Measurements from ENCODE around the gene CCBE1. TPM values are rescaled to one million over a fixed set of nuclear protein-coding genes. Genes with fewer than 3 reads are reported as not detected.

Gene CCBE1
- total RNA-seq, 2 donors from 2014 or later, result 1.00 to 2.9 TPM

DNA sequence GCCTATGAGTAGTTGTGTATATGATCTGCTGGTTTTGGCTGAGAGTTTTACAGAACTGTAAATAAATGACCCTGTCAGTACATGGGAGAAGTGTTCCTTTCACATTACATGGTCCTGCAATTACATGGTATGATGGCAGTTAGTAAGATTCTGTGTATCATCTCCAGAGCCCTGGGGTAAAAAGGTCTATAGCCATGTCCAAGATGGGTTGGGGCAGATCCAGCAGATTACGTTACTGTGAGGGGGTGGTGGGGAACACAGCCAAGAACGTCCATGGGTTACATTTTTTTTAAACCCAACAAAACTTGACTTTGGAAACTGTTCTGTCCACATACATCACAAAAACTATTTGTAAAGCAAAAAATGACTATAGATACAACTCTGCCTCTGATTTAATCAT is 274.0 kb downstream of the CCBE1 start:
- peaks cover 6% of the 10 kb centered on the region for H3K27me3 Mint-ChIP-seq (ENCODE audit: insufficient read depth)
- H3K27ac Mint-ChIP-seq, result no peak overlapping the region
- no peak for DNase-seq
- Histone ChIP-seq H3K27ac (ENCODE audit: low read depth, low read length) (no peak overlapping the region), H3K27me3 (ENCODE audit: control insufficient read depth, insufficient read depth, low read length, poor library complexity, severe bottlenecking) (no peaks in the 10 kb centered on the region), H3K9ac (ENCODE audit: extremely low read depth, low read length, poor library complexity, severe bottlenecking) (no peak overlapping the region), H3K4me3 (ENCODE audit: low read length) (peak overlapping the region; percentile 22), H3K36me3 (ENCODE audit: control insufficient read depth, insufficient read depth, low read length) (no peaks in the 10 kb centered on the region), H3K9me3 (ENCODE audit: control insufficient read depth, low read length) (no peaks in the 10 kb centered on the region), H3K4me1 (ENCODE audit: control insufficient read depth, insufficient read depth, low read length) (peaks cover 4% of the 10 kb centered on the region)
- TF ChIP-seq, protein P1, sequence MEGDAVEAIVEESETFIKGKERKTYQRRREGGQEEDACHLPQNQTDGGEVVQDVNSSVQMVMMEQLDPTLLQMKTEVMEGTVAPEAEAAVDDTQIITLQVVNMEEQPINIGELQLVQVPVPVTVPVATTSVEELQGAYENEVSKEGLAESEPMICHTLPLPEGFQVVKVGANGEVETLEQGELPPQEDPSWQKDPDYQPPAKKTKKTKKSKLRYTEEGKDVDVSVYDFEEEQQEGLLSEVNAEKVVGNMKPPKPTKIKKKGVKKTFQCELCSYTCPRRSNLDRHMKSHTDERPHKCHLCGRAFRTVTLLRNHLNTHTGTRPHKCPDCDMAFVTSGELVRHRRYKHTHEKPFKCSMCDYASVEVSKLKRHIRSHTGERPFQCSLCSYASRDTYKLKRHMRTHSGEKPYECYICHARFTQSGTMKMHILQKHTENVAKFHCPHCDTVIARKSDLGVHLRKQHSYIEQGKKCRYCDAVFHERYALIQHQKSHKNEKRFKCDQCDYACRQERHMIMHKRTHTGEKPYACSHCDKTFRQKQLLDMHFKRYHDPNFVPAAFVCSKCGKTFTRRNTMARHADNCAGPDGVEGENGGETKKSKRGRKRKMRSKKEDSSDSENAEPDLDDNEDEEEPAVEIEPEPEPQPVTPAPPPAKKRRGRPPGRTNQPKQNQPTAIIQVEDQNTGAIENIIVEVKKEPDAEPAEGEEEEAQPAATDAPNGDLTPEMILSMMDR (conservative IDR thresholded peaks at IDR 0.05), result no peak
- 88 to 90% methylated on average over 2 of the region's 2 CpGs for WGBS, 2 experiments (ENCODE audit: insufficient coverage in 1 of 2, insufficient read length in 1 of 2)
- no peaks in the 10 kb centered on the region for H3K36me3 Mint-ChIP-seq (ENCODE audit: low read depth)
- H3K4me1 Mint-ChIP-seq, result peaks cover 40% of the 10 kb centered on the region
- no peaks in the 10 kb centered on the region for H3K9me3 Mint-ChIP-seq
- no peak overlapping the region for H3K4me3 Mint-ChIP-seq

DNA sequence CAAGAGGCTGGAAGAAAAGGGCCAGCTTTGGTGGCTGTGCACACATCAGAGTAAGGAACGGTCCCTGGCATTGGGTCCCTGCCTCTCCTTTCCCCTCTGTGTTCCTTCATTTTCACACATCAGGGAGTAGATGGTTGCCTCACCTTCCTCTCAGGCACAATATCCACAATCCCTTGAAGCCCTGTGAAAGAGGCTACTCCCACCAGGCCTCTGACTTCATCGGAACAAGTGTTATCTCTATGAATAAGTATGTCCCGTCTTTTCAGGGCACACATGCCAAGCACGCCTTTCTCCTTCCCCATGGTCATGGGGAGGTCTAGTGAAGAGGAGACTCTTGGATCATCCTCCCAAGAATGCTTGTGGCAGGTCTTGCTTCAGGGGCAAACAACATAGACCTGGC is 277.0 kb downstream of the CCBE1 start:
- no peaks in the 10 kb centered on the region for H3K9me3 Mint-ChIP-seq
- Histone ChIP-seq H3K9ac (ENCODE audit: extremely low read depth, low read length, poor library complexity, severe bottlenecking) (no peak overlapping the region), H3K4me3 (ENCODE audit: low read length) (no peak overlapping the region), H3K9me3 (ENCODE audit: control insufficient read depth, low read length) (no peaks in the 10 kb centered on the region), H3K36me3 (ENCODE audit: control insufficient read depth, insufficient read depth, low read length) (no peaks in the 10 kb centered on the region), H3K27me3 (ENCODE audit: control insufficient read depth, insufficient read depth, low read length, poor library complexity, severe bottlenecking) (no peaks in the 10 kb centered on the region), H3K4me1 (ENCODE audit: control insufficient read depth, insufficient read depth, low read length) (peaks cover 9% of the 10 kb centered on the region), H3K27ac (ENCODE audit: low read depth, low read length) (no peak overlapping the region)
- no peak overlapping the region for H3K27ac Mint-ChIP-seq
- H3K27me3 Mint-ChIP-seq (ENCODE audit: insufficient read depth), result peaks cover 3% of the 10 kb centered on the region
- no peaks in the 10 kb centered on the region for H3K36me3 Mint-ChIP-seq (ENCODE audit: low read depth)
- DNase-seq, result no peak
- H3K4me1 Mint-ChIP-seq, result peaks cover 64% of the 10 kb centered on the region
- 80 to 89% methylated on average over 1 to 4 of the region's 4 CpGs for WGBS, 2 experiments (ENCODE audit: insufficient coverage in 1 of 2, insufficient read length in 1 of 2)
- H3K4me3 Mint-ChIP-seq, result no peak overlapping the region
- TF ChIP-seq, protein P1 (conservative IDR thresholded peaks at IDR 0.05), result no peak

DNA sequence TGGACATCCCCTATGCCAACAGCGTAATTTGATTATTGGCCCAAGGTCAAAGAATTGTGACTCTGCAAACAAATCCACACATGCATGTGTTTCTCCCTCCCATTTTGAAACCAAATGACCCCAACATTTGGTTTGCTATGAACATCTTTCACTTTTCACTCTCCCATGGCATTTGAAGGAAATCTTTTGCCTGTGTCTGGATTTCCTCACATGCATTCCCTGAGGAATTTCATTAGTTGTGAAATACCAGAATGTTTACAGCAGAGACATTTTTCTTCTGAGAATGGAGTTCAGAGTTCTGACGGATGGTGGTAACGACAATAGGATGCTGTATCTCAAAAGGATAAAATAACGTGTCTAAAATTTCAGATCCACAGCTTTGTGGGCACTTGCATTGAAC is 277.8 kb downstream of the CCBE1 start:
- no peak for DNase-seq
- WGBS, 2 experiments (ENCODE audit: insufficient coverage in 1 of 2, insufficient read length in 1 of 2), result 67 to 71% methylated on average over 4 of the region's 4 CpGs
- Mint-ChIP-seq H3K9me3 (no peaks in the 10 kb centered on the region), H3K4me1 (peaks cover 62% of the 10 kb centered on the region), H3K36me3 (ENCODE audit: low read depth) (no peaks in the 10 kb centered on the region), H3K27ac (no peak overlapping the region), H3K27me3 (ENCODE audit: insufficient read depth) (peaks cover 3% of the 10 kb centered on the region), H3K4me3 (no peak overlapping the region)
- Histone ChIP-seq H3K9me3 (ENCODE audit: control insufficient read depth, low read length) (no peaks in the 10 kb centered on the region), H3K27me3 (ENCODE audit: control insufficient read depth, insufficient read depth, low read length, poor library complexity, severe bottlenecking) (no peaks in the 10 kb centered on the region), H3K27ac (ENCODE audit: low read depth, low read length) (no peak overlapping the region), H3K4me1 (ENCODE audit: control insufficient read depth, insufficient read depth, low read length) (peaks cover 9% of the 10 kb centered on the region), H3K36me3 (ENCODE audit: control insufficient read depth, insufficient read depth, low read length) (no peaks in the 10 kb centered on the region), H3K9ac (ENCODE audit: extremely low read depth, low read length, poor library complexity, severe bottlenecking) (no peak overlapping the region), H3K4me3 (ENCODE audit: low read length) (no peak overlapping the region)
- TF ChIP-seq, protein P1 (conservative IDR thresholded peaks at IDR 0.05), result no peak

Measured in endodermal cell (in vitro differentiated cells).